Stomach (tissue), 9 donors: ENCODE measurements around the gene WBP1. TPM values are rescaled to one million over a fixed set of nuclear protein-coding genes. Genes with fewer than 3 reads are reported as not detected.
A peak's percentile ranks its signal among the peaks of the same experiment; 100 is the strongest.

Experiments used
- DNase-seq, 2 donors: peaks; one replicate each; pipeline versions ENCODE4 v3.0.0 to v3.0.0-alpha.2; 2013 to 2019
- H3K27ac ChIP-seq, 5 donors: fragments of 200-600 bp in 4 of 5; sonication (generic) in 4 of 5; one replicate each; pipeline ENCODE4 v1.5.1; 2013 to 2019; ENCODE audit warnings: mild to moderate bottlenecking in 1 of 5, moderate library complexity in 1 of 5
- H3K27me3 ChIP-seq, 3 donors: fragments of 200-600 bp; sonication (generic); one replicate each; pipeline ENCODE4 v1.5.1; 2017 to 2019; ENCODE audit warnings: mixed run types in 1 of 3
- H3K36me3 ChIP-seq, 4 donors: fragments of 200-600 bp; sonication (generic); 1 replicate in 3 of 4; 2 replicates in 1 of 4; pipeline ENCODE4 v1.5.1; 2016 to 2019
- H3K4me1 ChIP-seq, 4 donors: fragments of 200-600 bp; sonication (generic); one replicate each; pipeline ENCODE4 v1.5.1; 2016 to 2019
- H3K4me3 ChIP-seq, 4 donors: fragments of 200-600 bp; sonication (generic) in 3 of 4; one replicate each; pipeline ENCODE4 v1.5.1; 2016 to 2019; ENCODE audit warnings: mild to moderate bottlenecking in 1 of 4
- H3K9me3 ChIP-seq, 4 donors: fragments of 200-600 bp; sonication (generic); one replicate each; pipeline ENCODE4 v1.5.1; 2016 to 2019
- CTCF ChIP-seq, 7 experiments: fragments of 450-650 bp in 4 of 7; fragments of 200-600 bp in 3 of 7; sonication (generic) in 3 of 7; IDR thresholded peaks; one replicate each; pipeline ENCODE4 v1.5.1; 2016 to 2019; ENCODE audit warnings: antibody characterized with exemption in 7 of 7, control low read depth in 2 of 7, mild to moderate bottlenecking in 1 of 7
- EP300 ChIP-seq: sonication (generic); formaldehyde crosslinking; IDR thresholded peaks from one replicate; pipeline ENCODE4 v1.6.1; 2017; ENCODE audit warnings: antibody characterized with exemption
- POLR2A ChIP-seq, 4 donors: fragments of 450-650 bp; IDR thresholded peaks; one replicate each; pipeline ENCODE4 v1.6.1; 2016; ENCODE audit warnings: antibody characterized with exemption in 4 of 4, control low read depth in 2 of 4, mild to moderate bottlenecking in 1 of 4, moderate library complexity in 1 of 4
- POLR2AphosphoS5 ChIP-seq, 3 donors: sonication (generic); formaldehyde crosslinking; IDR thresholded peaks; one replicate each; pipeline ENCODE4 v1.6.1; 2016; ENCODE audit warnings: antibody characterized with exemption in 3 of 3
- WGBS, 5 donors: extraction: QIAGEN DNeasy Blood & Tissue Kit in 3 of 5; methylation state at CpG; one replicate each; pipeline versions ENCODE4 v1.1.5 to v1.1.7; 2013 to 2018; 5-methylcytosine and 5-hydroxymethylcytosine counted together
- intact Hi-C: fragments of 100-400 bp; cut with DNase I; formaldehyde crosslinking; loops from one replicate; pipeline ENCODE4 v1.15.1; 2023; ENCODE audit warnings: low total_unique reads
- polyA plus RNA-seq, 3 donors: library from polyadenylated mRNA; stranded (reverse); fragments of 200-250 nt; gene quantifications; one replicate each; pipeline ENCODE4 v1.2.3, GENCODE V29; 2013
- total RNA-seq, 5 donors: library from RNA; depleted of rRNA; stranded (reverse); fragments of >200 nt; gene quantifications; one replicate each; pipeline versions ENCODE4 v1.1.0 to v1.2.3, GENCODE V29; 2014 to 2016
- donor health status: healthy with polysubstance abuse.
- donor health status: Bipolar disorder and iron deficiency.
- donor health status: healthy.

Gene WBP1
- total and polyA plus RNA-seq, 8 donors: 1.8 to 82.4 (median 49.3) TPM

GRCh38 chr2:74504591-74504990 is 46.4 kb downstream of the WBP1 start:
- intact Hi-C loops: no loop called here
- Histone ChIP-seq H3K36me3 (peaks cover 6 to 22% (median 17%) of the 10 kb centered on the region in 4 donors), H3K9me3 (no peaks in the 10 kb centered on the region), H3K27ac (peak overlapping the region in 4 of 5 donors; percentile 85 to 95 (median 90)), H3K27me3 (peaks cover 0 to 54% (median 7%) of the 10 kb centered on the region in 3 donors), H3K4me3 (peak overlapping the region in 3 of 4 donors; percentile 47 to 67 (median 51)), H3K4me1 (peaks cover 55 to 71% (median 71%) of the 10 kb centered on the region in 4 donors)
- TF ChIP-seq POLR2AphosphoS5 (IDR thresholded peaks at IDR 0.05) (no peak), POLR2A (IDR thresholded peaks at IDR 0.05) (no peak), EP300 (no peak), CTCF (IDR thresholded peaks at IDR 0.05) (no peak)
- WGBS, 5 donors: 84 to 93% (median 90%) methylated on average over 3 of the region's 3 CpGs
- no peak for DNase-seq

DNA sequence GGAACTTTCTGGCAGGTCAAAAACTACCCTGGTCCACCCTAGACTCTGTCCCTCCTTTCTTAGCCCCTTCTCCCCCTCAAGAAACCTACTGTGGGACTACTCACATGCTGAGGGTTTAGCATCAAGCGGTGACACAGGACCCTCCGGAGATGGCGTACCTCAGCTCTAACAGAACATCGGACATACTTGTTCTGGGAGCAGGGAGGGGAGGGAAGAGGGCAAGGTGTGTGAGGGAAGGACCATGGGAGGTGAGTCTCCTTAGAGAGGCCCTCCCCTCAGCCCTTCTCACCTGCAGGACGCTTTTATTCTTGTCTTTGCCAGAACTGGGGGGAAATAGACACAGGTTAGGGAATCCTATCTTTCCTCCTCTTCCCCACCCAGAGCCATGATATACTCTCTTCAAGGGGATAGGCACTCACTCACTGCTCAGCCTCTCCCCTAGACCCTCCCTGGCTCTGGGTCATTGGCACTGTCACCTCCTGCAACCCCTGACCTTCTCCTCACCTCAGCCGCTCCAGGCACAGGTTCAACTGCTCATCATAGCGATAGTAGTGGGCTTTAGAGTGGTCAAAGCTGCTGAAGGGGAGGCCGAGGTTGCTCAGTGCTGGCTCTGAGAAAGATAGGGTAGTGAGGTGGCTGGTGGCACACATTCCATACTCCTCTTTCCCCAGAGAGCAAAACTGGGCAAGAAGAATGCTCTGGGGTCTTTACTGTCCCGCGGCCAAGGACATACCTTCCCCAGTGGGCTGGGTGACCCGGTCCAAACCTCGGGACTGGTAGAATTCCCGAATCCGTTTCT is 47.4 kb downstream of the WBP1 start:
- peaks cover 6 to 22% (median 17%) of the 10 kb centered on the region in 4 donors for H3K36me3 ChIP-seq
- TF ChIP-seq CTCF (IDR thresholded peaks at IDR 0.05) (no peak), POLR2A (IDR thresholded peaks at IDR 0.05) (no peak), EP300 (no peak), POLR2AphosphoS5 (IDR thresholded peaks at IDR 0.05) (no peak)
- 89 to 93% (median 91%) methylated on average over 14 of the region's 14 CpGs for WGBS, 5 donors
- H3K4me1 ChIP-seq: peaks cover 53 to 67% (median 65%) of the 10 kb centered on the region in 4 donors
- no peaks in the 10 kb centered on the region for H3K9me3 ChIP-seq
- no peak for DNase-seq
- intact Hi-C loops: no loop called here
- peaks cover 0 to 54% (median under 1%) of the 10 kb centered on the region in 3 donors for H3K27me3 ChIP-seq
- peak overlapping the region in 3 of 5 donors; percentile 6 to 99 (median 85) for H3K27ac ChIP-seq
- peak overlapping the region in 2 of 4 donors; percentile 67 to 68 for H3K4me3 ChIP-seq

DNA sequence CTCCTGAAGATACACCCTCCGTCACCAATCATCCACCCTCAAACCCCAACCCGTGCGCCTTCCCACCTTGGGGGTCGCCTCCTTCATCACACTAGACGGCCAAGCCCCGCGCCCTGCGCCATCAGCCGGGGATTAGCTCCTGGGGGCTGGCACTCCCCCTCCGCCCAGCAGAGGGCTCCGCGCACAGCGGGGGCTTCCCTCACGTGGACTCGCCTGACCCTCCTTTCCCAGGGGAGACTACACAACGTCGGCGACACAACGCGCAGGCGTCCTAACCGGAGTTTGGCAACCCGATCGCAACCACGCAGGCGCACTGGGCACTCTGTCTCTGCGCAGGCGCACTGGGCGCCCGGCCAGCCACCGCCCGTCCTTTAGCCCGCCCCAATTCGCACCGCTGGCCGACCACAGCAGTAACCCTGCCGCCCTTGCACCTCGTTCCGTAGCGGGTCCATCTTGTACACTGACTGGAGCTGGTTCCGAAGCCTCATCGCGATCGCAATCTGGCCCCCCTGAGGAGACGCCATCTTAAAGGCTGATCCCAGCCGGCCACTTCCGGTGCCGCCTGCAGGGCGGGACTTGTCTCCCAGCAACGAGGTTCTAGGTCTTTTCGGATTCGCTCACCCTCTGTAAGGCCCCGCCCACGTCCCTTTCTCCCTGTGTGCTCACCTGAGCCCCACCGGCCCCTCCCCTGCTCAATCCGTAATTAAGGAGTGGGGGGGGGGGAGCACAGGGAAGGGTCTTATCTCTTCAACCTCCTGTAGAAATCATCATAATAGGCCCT is 49.1 kb downstream of the WBP1 start, which contains the start of gene PCGF1:
PCGF1 (minus strand) TSS at position 551 of the 781 bp plus-strand sequence; CDS start at position 524, 27 bp downstream.
- DNase-seq: peak; percentile 100
- H3K9me3 ChIP-seq: no peaks in the 10 kb centered on the region
- peak in 2 of 3 donors; percentile 32 to 82 for TF ChIP-seq POLR2AphosphoS5 (IDR thresholded peaks at IDR 0.05)
- TF ChIP-seq CTCF (IDR thresholded peaks at IDR 0.05): peak in 2 of 7 experiments; percentile 12 to 31
- TF ChIP-seq POLR2A (IDR thresholded peaks at IDR 0.05): no peak
- TF ChIP-seq EP300: no peak
- peaks cover 0 to 54% (median 17%) of the 10 kb centered on the region in 3 donors for H3K27me3 ChIP-seq
- H3K4me1 ChIP-seq: peaks cover 47 to 56% (median 55%) of the 10 kb centered on the region in 4 donors
- H3K36me3 ChIP-seq: peaks cover 6 to 22% (median 17%) of the 10 kb centered on the region in 4 donors
- 0 to 1% (median 1%) methylated on average over 53 to 56 of the region's 56 CpGs for WGBS, 5 donors
- peak within 1 kb of the TSS; percentile 95 to 99 (median 98) for H3K27ac ChIP-seq
- H3K4me3 ChIP-seq: peak within 1 kb of the TSS; percentile 67 to 77 (median 70)
- intact Hi-C loops: no loop called here
